Measurements from ENCODE around the gene HSPA8.

- no peak for TF ChIP-seq POLR2A (IDR thresholded peaks at IDR 0.05)
- no peak for TF ChIP-seq CTCF (IDR thresholded peaks at IDR 0.05)
- no peak for TF ChIP-seq EP300 (IDR thresholded peaks at IDR 0.05)
These were observed 14.5 kb downstream of the HSPA8 start for GRCh38 chr11:123047266-123047946.

Measured in tibial nerve (tissue), 4 donors.